Glomerular endothelial cell (primary cell): ENCODE measurements around the gene HTRA1. TPM values are rescaled to one million over a fixed set of nuclear protein-coding genes. Genes with fewer than 3 reads are reported as not detected.

Source experiments
- DNase-seq: peaks from one replicate; pipeline ENCODE4 v3.0.0-alpha.2; 2011; ENCODE audit warnings: low read depth, low spot score; ENCODE audit errors: extremely low read depth
- total RNA-seq: library from RNA; depleted of rRNA; stranded (reverse); fragments of >200 nt; gene quantifications from 2 replicates; pipeline ENCODE4 v1.2.3, GENCODE V29; 2015

Gene HTRA1
- 210 and 307 TPM in 2 replicates for total RNA-seq

- DNase-seq, result no peak
Measured at GRCh38 chr10:122461367-122461728, at the start of gene HTRA1. HTRA1 (plus strand) TSS chr10:122461553; CDS start chr10:122461653, 100 bp downstream.

GRCh38 chr10:122413327-122413726, 48.0 kb upstream of the HTRA1 start:
- DNase-seq, result no peak

- DNase-seq, result no peak
Measured at GRCh38 chr10:122417667-122418066, 43.7 kb upstream of the HTRA1 start.

GRCh38 chr10:122419016-122419415, 42.3 kb upstream of the HTRA1 start:
- DNase-seq, result no peak

GRCh38 chr10:122419876-122420623, 41.3 kb upstream of the HTRA1 start:
- no peak for DNase-seq

GRCh38 chr10:122420624-122421007, 40.7 kb upstream of the HTRA1 start:
- no peak for DNase-seq

- no peak for DNase-seq
Measured at GRCh38 chr10:122421054-122421625, 40.2 kb upstream of the HTRA1 start.

- DNase-seq, result no peak
Measured at GRCh38 chr10:122421742-122422141, 39.6 kb upstream of the HTRA1 start.

- no peak for DNase-seq
Measured at GRCh38 chr10:122422266-122422989, 38.9 kb upstream of the HTRA1 start.

GRCh38 chr10:122424059-122424458, 37.3 kb upstream of the HTRA1 start:
- no peak for DNase-seq

GRCh38 chr10:122426829-122427228, 34.5 kb upstream of the HTRA1 start:
- DNase-seq, result no peak

- DNase-seq, result no peak
Measured at GRCh38 chr10:122427280-122427679, 34.1 kb upstream of the HTRA1 start.

GRCh38 chr10:122435212-122435827, 26.0 kb upstream of the HTRA1 start:
- DNase-seq, result peak; percentile 44

GRCh38 chr10:122441961-122442360, 19.4 kb upstream of the HTRA1 start:
- no peak for DNase-seq

GRCh38 chr10:122445469-122445868, 15.9 kb upstream of the HTRA1 start:
- DNase-seq, result no peak

GRCh38 chr10:122445904-122446303, 15.4 kb upstream of the HTRA1 start:
- DNase-seq, result no peak

- DNase-seq, result no peak
Measured at GRCh38 chr10:122446668-122447423, 14.5 kb upstream of the HTRA1 start.

GRCh38 chr10:122448600-122448999, 12.8 kb upstream of the HTRA1 start:
- no peak for DNase-seq

GRCh38 chr10:122449153-122449552, 12.2 kb upstream of the HTRA1 start:
- no peak for DNase-seq

GRCh38 chr10:122450353-122450990, 10.9 kb upstream of the HTRA1 start:
- no peak for DNase-seq
